Measurements from ENCODE around the gene DPYSL3.

DPYSL3 gene

GRCh38 chr5:147360816-147361215 is 149.1 kb downstream of the DPYSL3 start:
- no peak for DNase-seq

DNA sequence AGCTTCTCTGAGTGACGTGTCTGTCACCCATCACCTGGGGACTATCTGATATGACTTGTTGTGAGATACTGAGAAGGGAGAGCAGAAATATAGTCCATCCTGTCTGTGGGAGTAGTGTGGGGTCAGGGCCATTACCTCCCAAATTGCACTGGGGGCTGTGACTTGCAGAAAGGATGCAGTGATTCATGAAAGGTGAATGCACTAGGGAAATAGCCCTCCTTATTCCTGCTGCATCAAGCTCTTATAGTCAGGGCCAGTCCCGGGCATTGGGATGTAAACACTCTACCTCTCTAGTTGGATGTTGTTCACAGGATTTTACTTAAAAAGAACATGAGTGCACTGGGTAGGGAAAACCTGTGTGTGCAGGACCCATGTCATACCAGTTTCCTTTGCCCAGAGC is 150.3 kb downstream of the DPYSL3 start:
- no peak for DNase-seq

- DNase-seq = no peak
These were observed 150.8 kb downstream of the DPYSL3 start for GRCh38 chr5:147359101-147359500.

DNA sequence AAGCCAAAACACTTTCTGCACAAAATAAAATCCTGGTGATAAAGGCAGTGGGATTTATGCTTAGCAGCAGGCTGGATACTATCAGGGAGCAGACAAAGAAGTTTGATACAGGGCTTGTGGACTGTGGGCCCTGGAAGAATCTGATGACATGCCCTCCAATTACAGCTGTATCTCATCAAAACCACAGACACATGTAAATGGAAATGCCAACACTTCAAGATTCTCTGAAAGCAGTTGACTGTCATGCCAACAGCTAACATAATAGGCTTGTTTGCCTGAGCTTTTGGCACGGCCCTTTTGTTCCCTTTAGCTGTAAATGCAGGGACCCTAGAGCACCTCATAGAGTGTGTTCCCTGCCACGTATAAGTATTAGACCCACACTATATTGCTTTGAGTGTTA is 160.6 kb downstream of the DPYSL3 start:
- DNase-seq = no peak

DNA sequence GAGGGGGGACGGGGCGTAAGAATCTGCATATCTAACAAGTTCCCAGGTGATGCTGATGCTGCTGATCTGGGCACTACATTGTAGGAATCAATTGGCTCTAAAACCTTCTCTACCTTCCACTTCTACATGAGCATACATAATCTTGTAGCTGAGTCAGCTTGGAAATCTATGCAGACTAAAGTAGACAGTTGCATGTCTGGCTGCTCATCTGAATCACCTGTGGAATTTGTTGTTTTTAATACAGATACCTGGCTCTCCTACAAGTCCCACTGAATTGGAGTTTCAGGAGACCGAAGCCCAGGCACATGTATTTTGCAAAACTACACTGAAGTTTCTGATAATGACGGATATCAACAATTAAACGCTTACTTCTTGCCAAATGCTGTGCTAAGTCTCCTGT is 161.4 kb downstream of the DPYSL3 start:
- DNase-seq = no peak

DNA sequence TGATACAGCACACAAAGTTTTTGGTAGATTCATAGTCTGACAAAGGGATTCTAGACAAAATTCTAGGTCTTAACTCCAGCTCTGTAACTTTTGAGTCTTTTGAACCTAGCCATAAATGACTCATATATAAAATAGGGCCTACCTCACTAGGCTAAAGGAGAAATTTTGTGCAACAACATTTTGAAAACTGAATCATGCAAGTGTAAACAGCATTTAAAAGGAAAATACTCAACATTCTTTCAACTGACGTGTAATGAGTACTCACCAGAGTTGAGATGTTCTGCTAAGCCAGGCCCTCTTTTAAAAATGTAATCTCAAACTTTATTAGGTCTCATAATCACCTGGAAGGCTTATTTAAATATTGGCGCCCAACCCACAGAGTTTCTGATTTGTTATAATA is 161.8 kb downstream of the DPYSL3 start:
- DNase-seq = no peak

DNA sequence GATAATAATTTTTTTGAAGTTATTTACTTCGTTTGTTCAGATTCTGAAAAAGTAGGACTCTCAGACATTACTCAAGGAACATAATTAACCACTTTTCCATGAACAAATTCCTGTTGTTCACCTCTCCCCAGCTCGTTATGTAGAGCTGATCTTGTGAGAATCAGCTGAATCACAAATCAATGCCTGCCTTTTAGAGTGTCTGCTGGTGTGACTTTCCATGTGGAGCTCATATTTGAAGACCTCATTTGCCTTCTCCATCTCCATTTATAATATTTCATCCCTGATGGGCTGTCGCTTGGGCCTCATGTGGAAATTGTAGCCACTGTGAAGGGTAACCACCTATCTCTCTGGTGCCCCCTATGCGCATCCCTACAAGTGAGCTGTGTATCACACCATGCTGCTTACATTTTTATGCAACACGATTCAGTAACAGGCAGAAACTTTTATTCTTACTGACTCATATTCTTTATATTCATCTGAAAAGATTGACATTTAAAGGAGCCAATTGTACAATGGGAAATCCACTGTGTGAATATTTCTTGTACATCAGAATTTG is 163.8 kb downstream of the DPYSL3 start:
- DNase-seq = no peak

DNA sequence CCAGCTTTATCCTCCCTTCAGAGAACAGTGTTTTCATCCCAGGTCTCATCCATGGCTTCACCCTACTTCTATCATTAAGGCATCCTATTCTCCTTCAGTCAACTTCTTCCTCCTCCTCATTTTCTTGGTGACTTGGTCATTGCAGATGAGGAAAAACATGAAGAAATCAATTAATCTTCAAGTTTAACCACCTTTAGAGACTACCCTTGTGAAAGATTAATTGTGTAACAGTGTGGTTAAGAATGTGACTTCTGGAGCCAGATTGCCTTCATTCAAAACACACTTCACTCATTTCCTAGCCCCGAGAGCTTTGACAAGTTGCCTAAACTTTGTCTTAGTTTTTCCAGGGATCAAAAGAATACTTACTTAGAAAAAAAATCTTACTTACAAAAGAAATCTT is 165.0 kb downstream of the DPYSL3 start:
- no peak for DNase-seq

DNA sequence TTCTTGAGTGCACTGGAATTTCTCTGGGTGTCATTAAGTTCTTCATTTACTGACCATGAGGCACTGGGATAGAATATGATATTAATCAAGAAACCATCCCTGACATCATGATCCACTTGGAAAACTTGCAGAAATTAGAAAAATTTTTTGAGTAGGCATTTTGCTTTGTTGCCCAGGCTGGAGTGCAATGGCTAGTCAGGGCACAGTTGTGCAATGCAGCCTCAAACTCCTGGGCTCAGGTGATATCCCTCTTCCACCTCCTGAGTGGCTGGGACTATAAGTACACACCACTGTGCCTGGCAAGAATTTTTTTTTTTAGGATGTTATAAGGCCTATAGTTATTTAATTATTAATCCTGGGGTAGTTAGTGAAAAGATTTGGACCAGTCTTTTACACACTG is 168.5 kb downstream of the DPYSL3 start:
- DNase-seq = no peak

DNA sequence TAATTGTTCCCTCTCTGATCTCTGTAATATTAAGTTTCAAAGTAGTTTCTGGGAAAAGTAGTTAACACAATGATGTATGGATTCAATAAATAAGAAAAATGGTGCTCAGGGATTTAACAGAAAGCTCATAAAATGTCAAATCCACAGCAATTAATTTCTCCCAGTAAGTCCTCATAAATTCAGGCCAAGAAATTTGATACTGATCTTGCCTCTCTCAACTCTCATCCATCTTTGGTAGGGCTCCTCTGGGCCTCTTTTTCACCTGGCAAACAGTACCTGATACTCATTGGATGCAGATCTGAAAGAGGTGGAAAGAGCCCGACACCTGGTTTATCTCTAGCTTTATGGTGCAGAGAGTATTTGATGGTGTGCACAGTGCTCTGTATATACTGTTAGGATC is 168.9 kb downstream of the DPYSL3 start:
- no peak for DNase-seq
